Glomerular visceral epithelial cell (primary cell): ENCODE results near the gene PNMT.

Source experiments
- DNase-seq: peaks from one replicate; pipeline ENCODE4 v3.0.0-alpha.2; 2016; ENCODE audit errors: extremely low spot score

PNMT gene

DNA sequence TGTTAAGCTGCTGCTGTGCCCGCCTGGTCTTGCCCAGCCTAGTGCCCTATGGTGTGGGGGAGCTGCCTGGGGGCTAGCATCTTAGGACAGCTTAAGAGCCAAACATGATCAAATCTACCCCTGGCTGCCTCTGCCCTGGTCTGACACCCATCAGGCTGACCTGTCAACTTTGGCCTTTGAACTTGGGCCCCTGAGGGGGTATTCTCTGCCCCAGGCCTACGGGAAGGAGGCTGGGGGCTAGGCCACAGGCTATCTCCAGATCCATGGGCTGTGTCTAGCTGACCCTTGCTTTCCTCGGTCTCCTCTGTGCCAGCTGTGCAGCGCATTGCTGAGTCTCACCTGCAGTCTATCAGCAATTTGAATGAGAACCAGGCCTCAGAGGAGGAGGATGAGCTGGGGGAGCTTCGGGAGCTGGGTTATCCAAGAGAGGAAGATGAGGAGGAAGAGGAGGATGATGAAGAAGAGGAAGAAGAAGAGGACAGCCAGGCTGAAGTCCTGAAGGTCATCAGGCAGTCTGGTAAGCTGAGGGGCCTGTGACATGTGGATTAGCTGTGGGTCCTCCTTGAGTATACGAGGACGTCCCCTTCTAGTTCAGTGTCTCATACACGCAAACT lies 34.6 kb upstream of the PNMT start:
- no peak for DNase-seq

DNA sequence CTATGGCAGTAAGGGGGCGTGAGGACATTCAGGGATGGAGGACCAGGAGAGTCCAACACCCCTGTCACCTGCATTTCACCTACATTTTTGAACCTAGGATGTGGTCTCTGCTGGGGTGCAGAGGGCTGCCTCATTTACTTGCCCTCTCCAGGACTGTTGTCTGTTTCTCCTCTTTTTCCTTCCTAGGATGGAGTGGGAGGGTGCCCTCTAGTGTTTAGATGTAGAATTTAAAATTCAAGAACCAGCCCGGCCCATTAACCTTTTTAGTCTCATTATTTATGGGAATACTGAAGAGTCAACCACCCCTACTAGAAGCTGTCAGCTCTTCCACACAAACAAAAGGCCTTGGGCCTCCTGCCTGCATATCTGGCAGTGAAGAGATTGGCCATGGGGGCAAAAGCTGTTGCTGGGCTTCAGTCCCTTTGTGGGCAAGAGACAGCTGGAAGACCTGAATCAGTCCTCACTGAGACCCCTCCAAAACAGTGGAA lies 33.8 kb upstream of the PNMT start:
- DNase-seq = peak; percentile 59

DNA sequence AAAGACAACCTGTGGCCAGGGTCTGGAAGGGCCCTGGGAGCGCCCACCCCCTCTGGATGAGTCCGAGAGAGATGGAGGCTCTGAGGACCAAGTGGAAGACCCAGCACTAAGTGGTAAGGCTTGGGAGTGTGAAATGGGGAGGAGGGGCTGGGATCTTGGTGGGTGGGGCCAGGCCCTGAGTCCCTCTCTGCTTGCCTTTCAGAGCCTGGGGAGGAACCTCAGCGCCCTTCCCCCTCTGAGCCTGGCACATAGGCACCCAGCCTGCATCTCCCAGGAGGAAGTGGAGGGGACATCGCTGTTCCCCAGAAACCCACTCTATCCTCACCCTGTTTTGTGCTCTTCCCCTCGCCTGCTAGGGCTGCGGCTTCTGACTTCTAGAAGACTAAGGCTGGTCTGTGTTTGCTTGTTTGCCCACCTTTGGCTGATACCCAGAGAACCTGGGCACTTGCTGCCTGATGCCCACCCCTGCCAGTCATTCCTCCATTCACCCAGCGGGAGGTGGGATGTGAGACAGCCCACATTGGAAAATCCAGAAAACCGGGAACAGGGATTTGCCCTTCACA lies 32.6 kb upstream of the PNMT start:
- no peak for DNase-seq

DNA sequence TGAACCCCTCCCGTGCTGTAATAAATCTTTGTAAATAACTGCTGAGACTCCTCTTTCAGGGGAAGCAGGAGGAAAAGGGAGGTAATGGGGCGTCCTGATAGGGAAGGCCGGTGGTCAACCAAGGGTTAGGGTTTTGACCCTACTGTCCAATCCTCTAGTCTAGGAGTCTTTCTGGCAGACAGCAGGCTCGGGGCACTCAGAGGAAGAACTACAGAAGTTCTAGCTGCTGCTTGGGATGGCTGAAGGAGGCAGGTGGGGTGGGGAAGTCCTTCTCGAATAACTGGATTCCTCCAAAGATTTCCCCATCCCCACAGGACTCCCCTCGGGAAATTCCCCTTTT lies 31.7 kb upstream of the PNMT start:
- no peak for DNase-seq

DNA sequence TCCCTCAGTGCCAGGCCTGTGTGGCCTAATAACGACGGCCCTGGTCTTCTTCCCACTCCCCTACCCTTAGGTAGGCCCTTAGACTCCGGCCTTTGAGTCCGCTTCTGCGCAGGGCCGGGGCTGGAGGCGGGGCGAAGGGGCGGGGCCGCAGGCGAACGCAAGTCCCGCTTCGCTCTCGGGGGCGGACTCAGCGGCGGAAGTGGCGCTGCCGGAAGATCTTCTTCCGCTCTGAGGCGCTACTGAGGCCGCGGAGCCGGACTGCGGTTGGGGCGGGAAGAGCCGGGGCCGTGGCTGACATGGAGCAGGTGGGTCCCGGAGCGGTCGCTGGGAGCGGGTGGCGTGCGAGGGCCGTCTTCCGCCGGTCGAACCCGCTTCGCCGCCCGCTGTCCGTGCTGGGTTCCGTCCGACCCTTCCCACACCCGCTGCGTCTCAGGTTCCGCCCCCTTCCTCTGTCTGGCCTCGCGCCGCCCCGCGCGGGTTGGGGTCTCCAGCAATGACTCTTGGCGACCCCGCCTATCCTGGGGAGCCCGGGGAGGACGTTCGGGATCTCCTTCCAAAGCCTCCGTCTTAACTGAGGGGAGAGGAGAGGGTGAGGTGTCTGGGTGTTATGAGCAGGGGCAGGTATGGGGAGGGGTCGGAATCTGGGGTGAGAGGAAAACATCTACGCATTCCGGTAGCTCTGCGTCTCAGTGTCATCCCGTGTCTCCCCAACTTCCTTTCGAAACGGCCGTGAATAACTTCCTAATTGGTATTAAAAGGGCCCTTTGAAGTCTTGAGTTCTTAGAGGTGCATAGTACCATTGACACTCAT lies 31.1 kb upstream of the PNMT start, which contains the start of gene STARD3:
Gene STARD3, plus strand, starts transcription at position 218 of the 810 bp plus-strand sequence. CDS start 16,388 bp downstream, outside the sequence.
- peak; percentile 87 for DNase-seq

DNA sequence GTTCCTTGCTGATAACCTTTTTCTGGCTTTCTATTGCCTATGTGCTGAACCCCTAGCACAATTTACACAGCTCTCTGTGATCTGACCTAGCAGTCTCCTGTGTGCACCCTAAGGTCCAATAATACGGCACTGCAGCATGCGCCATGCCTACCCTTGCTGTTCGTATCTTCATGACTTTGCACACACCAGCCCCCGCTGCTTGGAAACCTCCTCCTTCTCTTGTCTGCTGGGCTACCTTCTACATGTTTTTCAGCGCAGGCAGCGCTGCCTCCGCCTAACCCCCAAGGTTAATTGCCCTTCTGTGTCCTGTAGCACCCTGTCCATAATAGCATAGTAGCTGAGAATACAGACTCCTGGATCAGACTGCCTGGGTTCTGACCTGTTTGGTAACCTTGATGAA lies 29.9 kb upstream of the PNMT start:
- DNase-seq = no peak

DNA sequence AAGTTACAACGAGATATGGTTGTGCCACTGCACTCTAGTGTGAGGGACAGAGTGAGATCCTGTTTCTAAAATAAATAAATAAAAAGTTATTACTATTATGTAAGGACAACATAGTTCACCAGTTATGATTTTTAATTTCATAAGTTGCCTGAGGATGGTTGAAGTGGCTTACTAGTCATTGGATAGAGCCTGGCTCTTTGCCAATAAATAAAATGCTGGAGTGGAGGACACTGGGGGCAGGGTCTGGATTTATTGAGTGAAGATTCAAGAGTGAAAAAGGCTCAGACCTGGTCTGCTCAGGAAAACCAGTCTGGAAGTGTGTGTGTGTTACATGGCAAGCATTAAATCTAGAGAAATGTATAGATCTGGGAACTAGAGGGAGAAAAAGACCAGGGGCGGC lies 29.2 kb upstream of the PNMT start:
- no peak for DNase-seq

DNA sequence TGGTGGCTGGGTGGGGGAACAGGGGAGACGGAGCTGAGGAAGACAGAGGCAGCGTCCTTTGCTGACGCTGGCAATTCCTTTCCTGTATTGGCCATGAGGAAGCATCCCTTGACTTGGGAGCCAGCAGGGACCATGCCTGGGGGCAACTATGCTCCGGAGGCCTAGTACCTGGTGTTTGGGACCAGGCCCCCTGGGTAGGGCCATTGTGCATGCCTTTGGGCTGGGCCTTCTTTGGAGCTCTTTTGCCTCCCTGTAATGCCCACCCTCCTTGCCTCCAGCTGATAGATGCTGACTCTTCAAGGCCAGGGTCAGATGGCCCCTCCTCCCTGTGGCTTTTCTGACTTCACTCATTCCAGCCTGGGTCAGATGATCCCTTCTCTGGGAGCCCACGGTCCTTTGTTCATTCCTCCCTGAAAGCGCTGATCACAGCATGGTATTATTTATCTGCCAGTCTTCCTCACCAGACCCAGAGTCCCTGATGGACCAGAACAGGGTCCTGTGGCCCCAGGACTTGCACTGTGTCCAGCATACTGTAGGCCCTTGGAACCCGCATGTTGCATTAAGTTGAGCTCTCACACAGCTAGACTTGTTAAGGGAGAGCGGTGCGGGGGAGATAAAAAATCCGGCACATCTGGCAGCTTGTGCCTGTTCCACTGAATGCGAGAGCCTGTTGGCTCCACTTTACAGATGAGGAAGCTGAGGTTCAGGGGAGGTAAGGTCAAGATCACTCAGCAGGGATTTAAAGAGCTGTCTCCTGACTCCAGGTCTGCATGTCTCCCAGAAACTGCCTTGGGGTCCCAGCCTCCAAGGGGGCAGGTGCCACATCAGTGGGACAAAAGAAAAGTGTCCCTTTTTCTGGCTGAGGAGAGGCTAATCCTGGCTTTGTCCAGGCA lies 28.4 kb upstream of the PNMT start:
- DNase-seq = no peak

DNA sequence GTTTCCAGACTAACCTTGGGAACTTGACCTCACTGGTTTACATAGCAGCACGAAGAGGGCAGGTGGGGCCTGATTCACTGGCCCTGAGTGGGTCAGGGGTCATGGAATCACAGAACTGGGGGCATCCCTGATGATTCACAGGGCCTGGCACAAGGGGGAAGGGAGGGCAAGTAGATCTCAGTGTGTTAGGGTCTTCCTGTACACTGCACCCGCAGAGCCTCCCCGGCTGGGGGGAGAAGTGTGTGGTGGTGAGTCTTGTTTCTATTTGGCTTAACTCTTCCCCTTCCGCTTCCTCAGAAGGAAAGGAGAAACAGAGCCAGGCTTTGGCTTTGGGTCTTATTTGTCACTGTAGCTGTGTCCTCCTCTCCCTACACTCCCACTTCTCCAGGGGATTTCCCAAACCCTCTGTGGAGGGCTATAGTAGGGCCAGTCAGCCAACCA lies 27.6 kb upstream of the PNMT start:
- peak; percentile 27 for DNase-seq

DNA sequence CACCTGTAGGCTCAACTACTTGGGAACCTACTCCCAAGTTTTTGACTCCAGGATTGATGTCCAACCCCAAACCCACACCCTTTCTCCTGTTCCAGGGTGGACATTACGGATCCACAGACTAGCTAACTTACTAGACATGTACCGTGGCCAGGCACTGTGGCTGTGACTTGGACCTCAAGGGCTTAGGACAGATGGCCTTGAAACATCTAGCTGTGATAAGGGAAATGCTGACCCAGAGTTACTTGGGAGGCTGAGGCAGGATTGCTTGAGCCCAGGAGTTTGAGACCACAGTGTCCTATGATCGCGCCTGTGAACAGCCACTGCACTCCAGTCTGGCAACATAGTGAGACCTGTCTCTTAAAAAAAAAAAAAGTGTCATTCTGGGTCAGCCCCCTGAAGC lies 27.2 kb upstream of the PNMT start:
- DNase-seq = no peak

DNA sequence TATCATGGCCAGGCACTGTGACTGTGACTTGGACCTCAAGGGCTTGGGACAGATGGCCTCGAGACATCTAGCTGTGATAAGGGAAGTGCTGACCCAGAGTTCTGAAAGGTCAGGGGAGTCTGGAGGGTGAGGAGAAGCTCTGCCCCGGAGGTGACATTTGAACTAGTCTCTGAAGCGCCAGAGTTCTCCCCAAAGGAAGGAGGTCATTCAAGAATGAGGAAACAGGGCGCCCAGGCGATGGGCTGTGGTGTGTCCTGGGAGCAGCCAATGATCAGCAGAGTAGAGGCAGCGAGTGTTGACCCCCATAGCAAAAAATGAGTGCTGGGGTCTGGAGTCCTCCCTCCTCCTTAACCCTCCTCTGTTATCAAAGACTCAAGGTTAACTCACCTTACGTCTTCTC lies 26.4 kb upstream of the PNMT start:
- no peak for DNase-seq

DNA sequence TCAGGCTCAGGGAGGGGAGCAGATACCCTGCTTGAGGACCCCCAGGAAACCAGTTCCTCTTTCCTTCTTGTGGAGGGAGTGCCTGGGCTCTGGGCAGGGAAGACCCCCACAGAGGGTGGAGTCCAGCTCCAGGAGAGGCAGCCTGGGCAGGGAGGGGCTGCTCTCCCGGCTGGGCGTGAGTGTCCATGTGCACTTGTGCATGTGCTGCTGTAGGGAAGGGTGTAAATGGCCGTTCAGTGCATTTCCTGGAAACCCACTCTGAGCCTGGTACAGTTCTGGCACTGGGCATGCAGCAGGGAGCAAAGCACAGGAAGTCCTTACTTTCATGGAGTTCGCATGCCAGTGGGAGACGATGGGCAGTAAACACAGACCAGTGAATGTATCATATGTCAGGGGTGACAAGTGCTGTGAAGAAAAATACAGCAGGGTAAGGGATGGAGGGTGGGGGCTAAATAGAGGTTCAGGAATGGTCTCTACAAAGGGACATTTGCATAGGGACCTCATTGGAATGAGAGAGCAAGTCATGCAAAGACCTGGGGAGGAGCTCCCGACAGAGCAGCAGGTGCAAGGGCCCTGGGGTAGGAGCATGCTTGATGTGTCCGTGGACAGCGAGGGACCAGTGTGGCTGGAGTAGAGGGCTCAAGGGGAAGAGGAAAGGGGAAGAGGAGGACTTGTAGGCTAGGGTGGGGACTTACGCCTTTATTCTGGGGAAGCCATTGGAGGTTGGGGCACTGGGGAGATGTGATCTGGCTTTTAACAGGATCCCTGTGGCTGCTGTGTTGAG lies 25.8 kb upstream of the PNMT start:
- DNase-seq = no peak

DNA sequence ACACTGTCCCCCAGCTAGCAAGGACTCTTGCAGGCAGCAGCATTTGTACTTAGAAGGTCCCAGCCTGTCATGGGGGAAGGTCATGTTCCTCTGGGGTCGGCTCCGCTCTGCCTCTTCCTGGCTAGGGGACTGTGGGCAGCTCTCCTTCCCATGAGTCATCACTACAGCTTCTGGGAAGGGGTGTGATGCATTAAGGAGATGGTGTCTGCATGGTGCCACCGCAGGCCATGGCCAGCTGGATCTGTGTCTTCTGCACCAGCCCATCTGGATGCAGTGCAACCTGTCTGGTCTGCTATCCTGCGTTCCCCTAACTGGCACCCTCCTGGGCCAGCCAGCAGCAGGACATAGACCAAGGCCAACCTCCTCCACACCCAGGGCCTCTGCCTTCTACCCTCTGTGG lies 25.0 kb upstream of the PNMT start:
- peak; percentile 33 for DNase-seq

DNA sequence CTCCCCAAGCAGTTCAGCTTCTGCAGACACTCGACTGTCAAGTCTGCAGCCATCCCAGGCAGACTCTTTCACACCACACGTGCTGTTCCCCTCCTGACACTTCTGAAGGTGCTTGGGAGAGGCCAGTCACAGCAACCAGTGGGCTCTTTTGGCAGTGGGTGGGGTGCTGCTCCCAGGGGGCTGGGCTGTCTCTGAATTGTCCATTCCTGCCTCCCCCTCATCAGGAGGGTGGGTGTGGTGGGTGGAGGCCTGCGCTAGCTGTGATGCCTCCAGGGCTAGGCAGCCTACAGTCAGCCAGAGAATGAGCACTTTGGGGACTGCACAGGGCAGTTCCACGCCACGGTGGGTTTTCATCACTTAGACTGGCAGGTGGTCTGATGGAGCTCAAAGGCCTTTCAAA lies 21.0 kb upstream of the PNMT start:
- DNase-seq = no peak

DNA sequence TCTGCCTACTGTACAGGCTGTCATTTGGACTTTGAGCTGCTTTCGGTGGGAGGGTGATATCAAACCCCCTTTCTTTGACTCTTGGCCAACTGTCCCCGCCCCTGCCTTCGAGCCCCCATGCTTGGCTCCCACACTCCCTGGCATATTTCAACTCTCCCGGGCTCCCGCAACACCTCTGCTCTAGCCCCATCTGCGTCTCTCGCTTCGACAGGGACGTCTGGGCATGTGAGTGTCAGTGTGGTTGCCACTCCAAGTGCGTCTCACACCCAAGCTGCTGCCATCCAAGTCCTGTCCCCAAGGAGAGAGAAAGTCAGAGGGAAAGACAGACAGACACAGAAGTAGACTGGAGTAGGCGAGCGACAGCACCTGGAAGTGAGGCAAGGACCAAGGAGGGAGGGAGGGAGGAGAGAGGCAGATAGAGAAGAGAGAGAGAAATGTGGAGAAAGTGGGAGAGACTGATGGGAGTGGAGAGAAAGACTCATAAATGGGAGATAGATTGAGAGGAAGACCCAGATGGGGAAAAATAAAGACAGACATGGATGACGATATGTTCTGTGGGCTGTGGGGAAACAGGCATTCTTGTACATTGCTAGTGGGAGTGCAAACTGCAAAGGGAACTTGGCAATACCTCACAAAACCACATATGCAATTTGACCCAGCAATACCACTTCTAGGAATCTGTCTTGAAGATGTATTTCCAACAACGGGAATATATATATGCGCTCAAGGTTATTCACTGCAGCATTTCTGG lies 19.5 kb upstream of the PNMT start:
- DNase-seq = no peak

DNA sequence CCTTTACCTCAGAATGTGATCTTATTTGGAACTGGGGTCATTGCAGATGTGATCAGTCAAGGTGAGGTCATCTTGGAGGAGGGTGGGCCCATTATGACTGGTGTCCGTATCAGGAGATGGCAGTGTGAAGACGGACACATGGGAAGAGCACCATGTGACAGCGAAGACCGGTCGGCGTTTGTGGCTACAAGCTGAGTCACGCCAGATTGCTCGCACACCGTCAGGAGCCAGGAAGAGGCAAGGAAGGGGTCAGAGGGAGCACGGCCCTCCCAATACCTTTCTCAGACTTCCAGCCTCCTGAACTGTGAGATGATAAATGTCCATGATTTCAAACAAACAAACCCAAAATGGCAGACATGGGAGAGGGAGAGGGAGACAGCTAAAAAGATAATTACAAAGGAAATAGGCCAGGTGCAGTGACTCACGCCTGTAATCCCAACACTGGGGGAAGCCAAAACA lies 18.1 kb upstream of the PNMT start:
- DNase-seq = no peak

DNA sequence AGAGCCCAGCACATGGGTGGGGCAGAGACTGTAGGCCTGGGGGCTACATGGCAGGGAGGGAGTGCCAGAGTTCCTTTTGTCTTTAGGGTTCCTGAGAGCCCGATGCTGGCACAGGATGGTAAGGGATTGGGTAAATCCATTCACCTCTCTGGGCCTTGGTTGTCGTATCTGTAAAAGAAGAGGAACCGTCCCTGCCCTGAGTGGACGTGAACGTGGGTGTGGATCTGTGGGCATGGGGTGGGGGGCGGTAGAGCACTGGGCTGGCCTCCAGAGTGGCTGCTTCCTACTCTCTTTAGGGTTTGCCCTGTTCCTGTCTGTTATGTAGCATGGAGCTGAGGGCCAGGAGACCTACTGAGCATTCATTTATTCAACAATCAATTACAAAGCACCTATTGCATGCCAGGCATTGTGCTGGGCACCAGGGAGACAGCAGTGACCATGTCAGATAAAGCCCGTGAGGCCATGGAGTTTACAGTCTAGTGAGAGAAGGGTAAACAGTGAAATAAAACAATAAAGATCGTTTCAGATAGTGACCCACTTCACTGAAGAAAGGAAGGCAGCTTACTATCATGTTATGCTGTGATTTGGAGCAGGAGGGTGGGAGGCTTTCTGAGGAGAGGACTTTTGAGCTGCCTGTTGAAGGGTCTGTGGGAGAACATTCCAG lies 16.2 kb upstream of the PNMT start:
- no peak for DNase-seq

DNA sequence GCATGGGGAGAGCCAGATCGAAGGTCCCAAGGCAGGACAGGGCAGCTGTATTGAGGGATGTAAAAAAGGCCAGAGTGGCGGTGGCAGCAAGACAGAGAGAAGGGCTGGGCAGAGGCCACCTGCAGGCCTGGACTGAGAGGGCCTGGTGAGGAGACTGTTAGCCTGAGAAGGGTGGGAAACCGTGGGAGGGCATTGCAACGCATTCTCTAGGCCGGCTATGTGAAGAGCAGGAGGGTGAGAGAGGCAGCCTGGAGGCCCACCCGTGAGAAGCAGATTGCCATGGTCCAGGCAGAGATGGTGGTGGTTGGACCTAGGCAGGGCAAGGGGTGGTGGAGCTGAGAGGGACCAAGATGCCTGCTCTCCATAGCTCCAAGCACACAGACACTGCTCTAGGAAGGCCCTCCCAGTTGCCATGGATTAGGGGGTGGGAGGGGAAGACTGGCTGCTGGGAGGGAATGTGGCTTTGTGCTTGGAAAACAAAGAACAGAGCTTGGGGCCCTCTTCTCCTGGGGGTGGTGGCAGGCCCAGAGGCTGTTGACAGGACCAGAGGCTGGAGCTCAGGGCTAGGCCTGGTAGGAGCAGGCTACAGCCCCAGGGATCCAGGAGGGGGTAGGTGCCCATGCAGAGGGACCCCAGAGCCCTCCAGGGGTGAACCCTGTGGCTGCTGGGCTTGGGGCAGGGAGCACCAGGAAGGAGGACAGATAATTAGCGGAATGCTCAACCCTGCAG lies 15.5 kb upstream of the PNMT start:
- no peak for DNase-seq

DNA sequence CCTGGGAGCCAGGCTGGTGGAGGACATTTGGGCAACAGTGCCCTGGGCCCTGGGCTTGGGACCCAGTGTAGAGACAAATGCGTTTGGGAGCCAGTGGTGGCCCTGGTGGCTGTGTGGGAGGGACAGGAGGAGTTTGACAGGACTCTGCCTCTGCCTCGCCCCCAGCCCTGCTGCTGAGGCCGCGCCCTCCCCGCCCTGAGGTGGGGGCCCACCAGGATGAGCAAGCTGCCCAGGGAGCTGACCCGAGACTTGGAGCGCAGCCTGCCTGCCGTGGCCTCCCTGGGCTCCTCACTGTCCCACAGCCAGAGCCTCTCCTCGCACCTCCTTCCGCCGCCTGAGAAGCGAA lies 15.0 kb upstream of the PNMT start:
- DNase-seq = no peak
